DOHH2 (cell line): ENCODE data around the gene C21orf58.

ENCODE experiments used
- EZH2phosphoT487 ChIP-seq: fragments of 200-600 bp; sonication (generic); IDR thresholded peaks from 2 replicates; pipeline ENCODE4 v1.6.1; 2017; ENCODE audit warnings: borderline replicate concordance, mild to moderate bottlenecking, antibody characterized with exemption, low read length, moderate library complexity, mixed read lengths
- TF ChIP-seq, protein P1 (sequence below): fragments of 200-600 bp; sonication (generic); IDR thresholded peaks from one replicate; pipeline ENCODE4 v1.5.1; 2014; ENCODE audit warnings: antibody characterized with exemption, mild to moderate bottlenecking, low read depth, low read length; ENCODE audit not compliant: poor library complexity, severe bottlenecking

DNA sequence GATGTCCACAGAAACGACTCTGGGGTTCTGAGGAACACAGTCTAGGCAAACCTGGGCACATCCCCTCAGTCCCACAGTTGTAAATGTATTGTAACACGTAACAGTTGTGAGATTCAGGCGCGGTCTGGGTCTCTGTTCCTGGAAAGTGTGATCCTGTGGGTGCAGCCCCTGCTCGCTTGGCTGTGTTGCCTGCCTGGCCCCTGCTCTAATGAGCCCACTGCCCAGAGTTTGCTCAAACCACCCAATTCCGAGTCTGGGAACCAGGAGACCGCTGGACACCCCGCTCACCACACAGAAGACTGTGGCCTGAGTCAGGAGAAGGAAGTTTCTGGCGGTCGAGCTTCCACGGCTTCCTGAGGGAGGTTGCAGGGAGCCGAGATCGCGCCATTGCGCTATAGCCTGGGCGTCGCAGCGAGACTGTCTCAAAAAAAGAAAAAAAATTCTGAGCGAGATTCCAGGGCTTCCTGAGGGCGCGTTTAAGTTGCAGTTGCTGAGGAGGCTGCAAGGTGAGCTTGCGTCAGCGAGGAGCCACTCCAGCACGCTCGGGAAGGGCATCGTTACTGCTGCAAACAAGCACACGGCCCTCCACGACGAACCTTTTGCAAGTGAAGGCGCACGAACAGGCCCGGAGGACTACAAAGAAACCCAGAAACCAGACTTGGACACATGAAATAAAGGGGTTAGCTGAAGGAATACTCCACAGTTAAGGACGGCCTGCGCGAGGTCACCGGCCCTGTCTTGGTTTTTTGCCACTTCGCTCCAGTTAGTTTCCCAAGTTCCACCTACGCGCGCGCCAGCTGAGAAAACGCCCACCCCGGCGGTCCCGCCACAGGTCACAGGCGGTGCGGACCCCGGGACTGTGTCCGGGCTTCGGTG is 1.1 kb downstream of the C21orf58 start:
- TF ChIP-seq, protein P1, sequence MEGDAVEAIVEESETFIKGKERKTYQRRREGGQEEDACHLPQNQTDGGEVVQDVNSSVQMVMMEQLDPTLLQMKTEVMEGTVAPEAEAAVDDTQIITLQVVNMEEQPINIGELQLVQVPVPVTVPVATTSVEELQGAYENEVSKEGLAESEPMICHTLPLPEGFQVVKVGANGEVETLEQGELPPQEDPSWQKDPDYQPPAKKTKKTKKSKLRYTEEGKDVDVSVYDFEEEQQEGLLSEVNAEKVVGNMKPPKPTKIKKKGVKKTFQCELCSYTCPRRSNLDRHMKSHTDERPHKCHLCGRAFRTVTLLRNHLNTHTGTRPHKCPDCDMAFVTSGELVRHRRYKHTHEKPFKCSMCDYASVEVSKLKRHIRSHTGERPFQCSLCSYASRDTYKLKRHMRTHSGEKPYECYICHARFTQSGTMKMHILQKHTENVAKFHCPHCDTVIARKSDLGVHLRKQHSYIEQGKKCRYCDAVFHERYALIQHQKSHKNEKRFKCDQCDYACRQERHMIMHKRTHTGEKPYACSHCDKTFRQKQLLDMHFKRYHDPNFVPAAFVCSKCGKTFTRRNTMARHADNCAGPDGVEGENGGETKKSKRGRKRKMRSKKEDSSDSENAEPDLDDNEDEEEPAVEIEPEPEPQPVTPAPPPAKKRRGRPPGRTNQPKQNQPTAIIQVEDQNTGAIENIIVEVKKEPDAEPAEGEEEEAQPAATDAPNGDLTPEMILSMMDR = no peak
- TF ChIP-seq EZH2phosphoT487 = no peak
